ENCODE measurements around the gene NBDY.
"Not testable (repeated sequence)": the region's sequence is repeated elsewhere in the genome, so short reads cannot be mapped to it uniquely, and the experiment has no call there.

The NBDY gene

DNA sequence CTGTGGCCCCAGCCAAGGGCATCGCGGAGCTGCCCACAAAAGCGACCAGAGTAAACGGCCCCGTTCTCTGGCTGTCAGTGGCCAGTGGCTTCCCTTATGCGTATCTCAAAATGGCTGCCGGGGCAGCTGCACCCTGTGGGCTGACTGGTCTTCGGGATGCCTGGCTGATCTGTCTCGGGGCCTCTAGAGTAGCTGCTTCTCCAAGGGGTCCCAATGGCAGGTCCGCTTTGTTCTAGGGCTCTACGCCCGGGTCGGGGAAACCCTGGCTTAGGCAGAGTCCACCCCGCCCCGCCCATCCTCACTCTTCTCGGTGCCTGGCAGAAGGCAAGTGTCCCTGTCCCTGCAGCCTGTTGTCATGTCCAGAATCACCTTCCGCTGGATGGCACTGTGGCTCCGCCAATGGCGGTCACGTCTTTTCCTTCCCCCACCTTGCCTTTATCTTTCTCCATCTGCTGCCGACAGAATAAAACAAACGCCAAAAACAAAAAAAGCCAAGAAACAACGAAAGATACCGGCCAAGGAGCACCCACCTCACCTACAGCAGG, 50.0 kb downstream of the NBDY start:
- DNase-seq (ENCODE audit: low read depth); H3K4me3 ChIP-seq (ENCODE audit: low read depth, low read length): not testable (repeated sequence)

DNA sequence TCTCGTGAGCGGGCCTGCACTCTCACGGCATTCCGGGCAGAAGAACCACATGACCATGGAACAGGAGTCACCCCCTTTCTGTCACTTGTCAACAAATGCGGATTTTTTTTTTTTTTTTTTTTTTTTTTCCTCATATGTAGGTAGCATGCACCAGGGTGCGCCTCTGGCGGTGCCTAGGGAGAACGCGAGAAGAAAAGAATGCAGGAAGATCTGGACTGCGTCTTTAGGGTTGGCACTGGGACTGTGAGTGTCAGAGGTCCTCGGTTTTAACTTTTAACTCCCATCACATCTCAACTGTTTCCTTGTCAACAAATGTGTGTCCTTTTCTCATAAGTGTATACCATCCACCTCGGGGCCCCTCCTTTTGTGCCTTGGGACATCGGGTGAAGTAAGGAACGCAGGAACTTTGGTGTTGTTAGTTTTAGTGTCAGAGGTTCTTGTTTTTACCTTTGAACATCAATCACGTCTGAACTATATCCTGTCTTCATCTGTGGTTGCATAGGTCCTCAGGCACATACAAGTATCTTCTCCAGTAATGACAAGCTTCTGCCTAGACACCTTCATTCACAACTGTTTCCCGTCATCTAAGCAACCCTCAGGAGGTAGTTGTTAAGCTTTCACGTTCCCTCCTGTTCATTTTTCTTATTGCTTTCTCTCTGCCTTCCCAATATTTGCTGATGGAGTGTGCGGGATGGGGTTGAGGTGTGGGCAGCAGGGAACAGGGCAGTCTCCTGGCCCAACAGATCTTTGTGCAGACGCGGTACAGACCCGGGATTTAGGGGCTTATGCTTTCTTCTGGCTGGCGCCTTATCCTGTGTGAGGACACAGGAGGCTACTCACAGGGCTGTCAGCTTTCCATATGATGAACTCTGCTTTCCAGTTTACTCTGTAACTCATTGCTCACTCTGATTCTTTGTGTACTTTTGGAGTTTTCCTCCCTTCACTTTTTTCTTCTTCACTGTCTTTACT, 51.9 kb downstream of the NBDY start:
- not testable (repeated sequence) for DNase-seq (ENCODE audit: low read depth)

DNA sequence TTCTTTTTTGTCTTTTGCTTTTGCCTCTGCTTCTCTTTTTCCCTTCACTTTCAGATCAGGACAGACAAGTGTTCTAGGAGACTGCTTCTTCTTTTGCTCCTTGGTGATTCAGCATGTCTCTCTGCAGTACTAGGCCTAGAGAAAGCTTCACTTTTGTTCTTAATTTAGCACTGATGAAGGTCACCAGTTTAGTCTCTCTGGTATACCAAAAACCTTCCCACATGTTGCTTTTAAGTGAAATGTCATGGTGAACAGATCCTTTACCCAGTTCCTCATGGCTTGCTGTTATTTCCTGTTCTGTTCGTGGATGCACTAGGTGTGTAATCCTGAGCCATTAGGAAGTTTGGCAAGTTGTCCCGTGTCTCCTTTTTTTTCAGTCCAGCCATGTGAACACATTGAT, 53.3 kb downstream of the NBDY start:
- no peak for DNase-seq (ENCODE audit: low read depth)
- H3K4me3 ChIP-seq (ENCODE audit: low read depth, low read length), result no peak overlapping the region
- TF ChIP-seq, protein P1, sequence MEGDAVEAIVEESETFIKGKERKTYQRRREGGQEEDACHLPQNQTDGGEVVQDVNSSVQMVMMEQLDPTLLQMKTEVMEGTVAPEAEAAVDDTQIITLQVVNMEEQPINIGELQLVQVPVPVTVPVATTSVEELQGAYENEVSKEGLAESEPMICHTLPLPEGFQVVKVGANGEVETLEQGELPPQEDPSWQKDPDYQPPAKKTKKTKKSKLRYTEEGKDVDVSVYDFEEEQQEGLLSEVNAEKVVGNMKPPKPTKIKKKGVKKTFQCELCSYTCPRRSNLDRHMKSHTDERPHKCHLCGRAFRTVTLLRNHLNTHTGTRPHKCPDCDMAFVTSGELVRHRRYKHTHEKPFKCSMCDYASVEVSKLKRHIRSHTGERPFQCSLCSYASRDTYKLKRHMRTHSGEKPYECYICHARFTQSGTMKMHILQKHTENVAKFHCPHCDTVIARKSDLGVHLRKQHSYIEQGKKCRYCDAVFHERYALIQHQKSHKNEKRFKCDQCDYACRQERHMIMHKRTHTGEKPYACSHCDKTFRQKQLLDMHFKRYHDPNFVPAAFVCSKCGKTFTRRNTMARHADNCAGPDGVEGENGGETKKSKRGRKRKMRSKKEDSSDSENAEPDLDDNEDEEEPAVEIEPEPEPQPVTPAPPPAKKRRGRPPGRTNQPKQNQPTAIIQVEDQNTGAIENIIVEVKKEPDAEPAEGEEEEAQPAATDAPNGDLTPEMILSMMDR (conservative IDR thresholded peaks at IDR 0.05; ENCODE audit: low read depth, low read length), result no peak

More for the DNA sequence above, 51.9 kb downstream of the NBDY start:
- H3K4me3 ChIP-seq (ENCODE audit: low read depth, low read length), result not testable (repeated sequence)

DNA sequence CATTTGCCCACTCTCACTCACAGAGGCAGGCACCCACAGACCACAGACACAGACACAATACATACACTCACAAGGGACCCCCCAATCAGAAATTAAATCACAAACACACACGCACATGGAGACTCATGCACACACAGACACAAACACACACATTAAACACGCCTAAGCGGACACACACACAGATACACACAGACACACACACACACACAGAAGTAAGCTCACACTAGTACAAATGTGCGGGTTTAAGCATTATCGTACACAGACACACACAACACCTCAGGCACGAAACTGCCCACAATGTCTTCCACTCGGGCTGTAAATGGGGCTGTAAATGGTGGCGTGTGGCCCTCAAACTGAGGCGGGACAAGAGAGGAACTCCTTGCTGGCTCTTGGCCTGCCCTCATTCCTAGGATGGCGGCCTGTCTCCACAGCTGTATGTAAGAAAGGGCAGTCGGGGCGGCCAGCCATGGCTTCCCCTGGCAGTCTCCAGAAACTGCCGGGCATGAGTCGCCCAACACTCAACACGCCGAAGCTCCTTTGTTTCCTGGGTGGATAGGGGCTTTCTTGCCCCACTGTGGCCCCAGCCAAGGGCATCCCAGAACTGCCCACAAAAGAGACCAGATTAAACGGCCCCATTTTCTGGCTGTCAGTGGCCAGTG, 53.9 kb downstream of the NBDY start:
- no peak for DNase-seq (ENCODE audit: low read depth)
- no peak overlapping the region for H3K4me3 ChIP-seq (ENCODE audit: low read depth, low read length)
- TF ChIP-seq, protein P1 (conservative IDR thresholded peaks at IDR 0.05; ENCODE audit: low read depth, low read length), result no peak

DNA sequence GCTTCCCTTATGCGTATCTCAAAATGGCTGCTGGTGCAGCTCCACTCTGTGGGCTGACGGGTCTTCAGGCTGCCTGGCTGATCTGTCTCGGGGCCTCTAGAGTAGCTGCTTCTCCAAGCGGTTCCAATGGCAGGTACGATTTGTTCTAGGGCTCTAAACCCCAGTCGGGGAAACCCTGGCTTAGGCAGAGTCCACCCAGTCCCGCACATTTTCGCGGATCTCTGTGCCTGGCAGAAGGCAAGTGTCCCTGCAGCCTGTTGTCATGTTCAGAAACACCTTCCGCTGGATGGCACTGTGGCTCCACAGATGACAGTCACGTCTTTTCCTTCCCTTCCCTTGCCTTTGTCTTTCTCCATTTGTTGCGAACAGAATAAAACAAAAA, 54.4 kb downstream of the NBDY start:
- DNase-seq (ENCODE audit: low read depth), result no peak
- no peak overlapping the region for H3K4me3 ChIP-seq (ENCODE audit: low read depth, low read length)
- TF ChIP-seq, protein P1 (conservative IDR thresholded peaks at IDR 0.05; ENCODE audit: low read depth, low read length), result no peak

DNA sequence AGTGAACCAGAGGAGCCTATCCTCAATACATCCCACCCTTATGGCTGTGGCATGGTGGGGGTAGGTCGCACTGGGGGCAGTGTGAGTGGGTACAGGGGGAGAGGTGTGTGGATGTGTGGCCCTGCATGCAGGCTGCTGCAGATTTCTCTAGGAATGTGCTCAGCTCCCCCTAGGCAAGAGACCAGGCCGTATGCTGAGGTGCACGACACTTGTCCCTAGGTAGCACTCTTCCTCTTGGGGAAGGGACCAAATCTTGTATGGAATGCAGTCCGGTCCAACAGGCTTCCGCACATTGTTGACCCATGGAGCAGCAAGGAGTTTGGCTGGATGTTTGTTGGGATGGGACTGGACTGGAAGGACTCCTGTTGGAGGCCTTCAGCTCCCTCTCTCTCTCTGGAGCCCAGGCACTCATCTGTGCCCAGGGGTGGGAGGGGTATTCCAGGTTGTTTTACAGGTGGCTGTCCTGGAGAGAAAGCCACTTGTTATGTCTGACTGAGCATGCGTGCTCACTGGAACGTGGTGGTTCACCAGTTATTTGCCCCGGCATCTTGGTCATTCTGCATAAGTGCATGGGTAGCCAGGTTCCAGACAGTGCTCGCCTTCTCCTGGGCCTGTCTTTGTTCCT, 55.1 kb downstream of the NBDY start:
- no peak for DNase-seq (ENCODE audit: low read depth)
- TF ChIP-seq, protein P1 (conservative IDR thresholded peaks at IDR 0.05; ENCODE audit: low read depth, low read length), result no peak
- no peak overlapping the region for H3K4me3 ChIP-seq (ENCODE audit: low read depth, low read length)

DNA sequence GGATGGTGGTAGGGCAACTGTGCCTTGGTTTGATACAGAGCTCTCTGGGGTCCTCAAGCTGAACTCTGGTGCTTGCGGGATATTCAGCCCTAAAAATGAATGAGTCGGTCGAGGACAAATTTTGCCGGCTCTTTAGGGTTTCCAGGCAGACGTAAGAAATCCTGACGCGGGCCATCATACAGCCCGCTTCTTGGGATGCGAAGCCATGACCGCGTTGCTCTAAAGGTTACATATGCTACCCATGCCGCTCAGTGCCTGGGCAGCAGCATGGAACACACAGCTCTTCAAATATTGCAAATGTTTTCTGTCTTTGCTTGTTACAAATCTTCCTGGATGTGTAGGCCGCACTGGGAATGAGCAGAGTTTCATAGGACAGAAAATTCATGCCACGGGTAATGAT, 55.6 kb downstream of the NBDY start:
- no peak overlapping the region for H3K4me3 ChIP-seq (ENCODE audit: low read depth, low read length)
- DNase-seq (ENCODE audit: low read depth), result no peak
- TF ChIP-seq, protein P1 (conservative IDR thresholded peaks at IDR 0.05; ENCODE audit: low read depth, low read length), result no peak

Data from choroid plexus epithelial cell (primary cell).